GM21786 (cell line): ENCODE results near the gene MAPK8.

Experiments
- ATAC-seq: cut with Tn5 transposase; IDR thresholded peaks from one replicate; pipeline ENCODE4 v1.9.1; 2021; ENCODE audit not compliant: unreplicated experiment

MAPK8 gene

GRCh38 chr10:48291190-48291589 lies 15.3 kb upstream of the MAPK8 start:
- ATAC-seq = no peak

GRCh38 chr10:48292616-48293015 lies 13.9 kb upstream of the MAPK8 start:
- no peak for ATAC-seq

GRCh38 chr10:48294431-48294830 lies 12.0 kb upstream of the MAPK8 start:
- no peak for ATAC-seq

GRCh38 chr10:48296576-48297098 lies 9.8 kb upstream of the MAPK8 start:
- ATAC-seq = no peak

- no peak for ATAC-seq
These were observed 7.4 kb upstream of the MAPK8 start for GRCh38 chr10:48299066-48299465.

- no peak for ATAC-seq
These were observed 6.8 kb upstream of the MAPK8 start for GRCh38 chr10:48299692-48300091.

GRCh38 chr10:48300556-48300955 lies 5.9 kb upstream of the MAPK8 start:
- no peak for ATAC-seq

- no peak for ATAC-seq
These were observed 3.7 kb upstream of the MAPK8 start for GRCh38 chr10:48302515-48303476.

GRCh38 chr10:48305905-48306264 lies 592 bp upstream of the MAPK8 start:
- no peak for ATAC-seq

- peak; percentile 28 for ATAC-seq
These were observed 613 bp downstream of the MAPK8 start for GRCh38 chr10:48306870-48307710.

- no peak for ATAC-seq
These were observed 1.2 kb downstream of the MAPK8 start for GRCh38 chr10:48307711-48308018.

GRCh38 chr10:48309711-48310226 lies 3.3 kb downstream of the MAPK8 start:
- no peak for ATAC-seq

GRCh38 chr10:48314107-48314506 lies 7.6 kb downstream of the MAPK8 start:
- ATAC-seq = no peak

- ATAC-seq = no peak
These were observed 9.8 kb downstream of the MAPK8 start for GRCh38 chr10:48316236-48316635.

GRCh38 chr10:48317321-48317990 lies 11.0 kb downstream of the MAPK8 start:
- ATAC-seq = no peak

- no peak for ATAC-seq
These were observed 15.5 kb downstream of the MAPK8 start for GRCh38 chr10:48322017-48322416.

- ATAC-seq = no peak
These were observed 18.1 kb downstream of the MAPK8 start for GRCh38 chr10:48324580-48324979.

GRCh38 chr10:48330269-48330668 lies 23.8 kb downstream of the MAPK8 start:
- ATAC-seq = no peak

GRCh38 chr10:48331436-48331835 lies 25.0 kb downstream of the MAPK8 start:
- no peak for ATAC-seq

- no peak for ATAC-seq
These were observed 25.8 kb downstream of the MAPK8 start for GRCh38 chr10:48332166-48332870.

GRCh38 chr10:48332871-48333216 lies 26.4 kb downstream of the MAPK8 start:
- no peak for ATAC-seq
